Mammary epithelial cell (primary cell): ENCODE data around the gene RPLP2.

Experiments
- EZH2 ChIP-seq: IDR thresholded peaks from 2 replicates; pipeline ENCODE4 v1.6.1; 2012; ENCODE audit warnings: low read length, inconsistent platforms, borderline replicate concordance
- TF ChIP-seq, protein P1 (sequence below), 2 donors: IDR thresholded peaks in 1 of 2; conservative IDR thresholded peaks in 1 of 2; 2 replicates each; pipeline ENCODE4 v1.5.1; 2011 to 2012; ENCODE audit warnings: inconsistent platforms in 2 of 2, low read length in 2 of 2, mild to moderate bottlenecking in 2 of 2, control low read depth in 1 of 2, low read depth in 1 of 2; ENCODE audit not compliant: insufficient read depth in 1 of 2; ENCODE audit errors: extremely low read depth in 1 of 2

- TF ChIP-seq, protein P1, sequence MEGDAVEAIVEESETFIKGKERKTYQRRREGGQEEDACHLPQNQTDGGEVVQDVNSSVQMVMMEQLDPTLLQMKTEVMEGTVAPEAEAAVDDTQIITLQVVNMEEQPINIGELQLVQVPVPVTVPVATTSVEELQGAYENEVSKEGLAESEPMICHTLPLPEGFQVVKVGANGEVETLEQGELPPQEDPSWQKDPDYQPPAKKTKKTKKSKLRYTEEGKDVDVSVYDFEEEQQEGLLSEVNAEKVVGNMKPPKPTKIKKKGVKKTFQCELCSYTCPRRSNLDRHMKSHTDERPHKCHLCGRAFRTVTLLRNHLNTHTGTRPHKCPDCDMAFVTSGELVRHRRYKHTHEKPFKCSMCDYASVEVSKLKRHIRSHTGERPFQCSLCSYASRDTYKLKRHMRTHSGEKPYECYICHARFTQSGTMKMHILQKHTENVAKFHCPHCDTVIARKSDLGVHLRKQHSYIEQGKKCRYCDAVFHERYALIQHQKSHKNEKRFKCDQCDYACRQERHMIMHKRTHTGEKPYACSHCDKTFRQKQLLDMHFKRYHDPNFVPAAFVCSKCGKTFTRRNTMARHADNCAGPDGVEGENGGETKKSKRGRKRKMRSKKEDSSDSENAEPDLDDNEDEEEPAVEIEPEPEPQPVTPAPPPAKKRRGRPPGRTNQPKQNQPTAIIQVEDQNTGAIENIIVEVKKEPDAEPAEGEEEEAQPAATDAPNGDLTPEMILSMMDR (conservative IDR thresholded peaks at IDR 0.05 in 1 of 2, IDR thresholded peaks at IDR 0.05 in 1 of 2; ENCODE audit: extremely low read depth in 1 of 2, insufficient read depth in 1 of 2, low read depth in 1 of 2, low read length in 2 of 2): no peak
- no peak for TF ChIP-seq EZH2
These were observed 34.3 kb downstream of the RPLP2 start for GRCh38 chr11:843818-844692.
